Activated B cell treated with CpG ODN at 0.5 μM for 24 hours (primary cell): ENCODE results near the gene PTPN20. TPM values are rescaled to one million over a fixed set of nuclear protein-coding genes. Genes with fewer than 3 reads are reported as not detected.
"Not testable (repeated sequence)": the region's sequence is repeated elsewhere in the genome, so short reads cannot be mapped to it uniquely, and the experiment has no call there.

Experiments
- ATAC-seq: fragments of 200-7000 bp; cut with Tn5 transposase; one replicate; pipeline ENCODE4 v1.10.0; 2021; ENCODE audit warnings: low read depth, mild to moderate bottlenecking, moderate library complexity
- CTCF ChIA-PET: fragments of 350-600 bp; sonication (Branson Sonifier 250); formaldehyde crosslinking; loops from one replicate; lab custom pipeline; 2021; ENCODE audit warnings: antibody characterized with exemption; lab: Charles Lee
- POLR2A ChIA-PET: fragments of 350-600 bp; sonication (Branson Sonifier 250); formaldehyde crosslinking; loops from one replicate; lab custom pipeline; 2021; ENCODE audit warnings: antibody characterized with exemption; lab: Charles Lee
- DNase-seq: peaks from one replicate; pipeline ENCODE4 v3.0.0; 2022
- H3K27ac Mint-ChIP-seq: one replicate; pipeline ENCODE4 v1.8.0; 2020; ENCODE audit warnings: mixed read lengths
- H3K27me3 Mint-ChIP-seq: one replicate; pipeline ENCODE4 v1.8.0; 2021; ENCODE audit warnings: mixed read lengths
- H3K36me3 Mint-ChIP-seq: one replicate; pipeline ENCODE4 v1.8.0; 2021; ENCODE audit warnings: low read depth, mixed read lengths
- H3K4me1 Mint-ChIP-seq: one replicate; pipeline ENCODE4 v1.8.0; 2021; ENCODE audit warnings: mixed read lengths
- H3K4me3 Mint-ChIP-seq: one replicate; pipeline ENCODE4 v1.8.0; 2020; ENCODE audit warnings: mild to moderate bottlenecking, mixed read lengths
- H3K9me3 Mint-ChIP-seq: one replicate; pipeline ENCODE4 v1.8.0; 2020; ENCODE audit warnings: mixed read lengths
- CTCF ChIP-seq: fragments of 200-600 bp; IDR thresholded peaks from one replicate; pipeline ENCODE4 v1.8.0; 2022; ENCODE audit warnings: antibody characterized with exemption, mild to moderate bottlenecking
- intact Hi-C: fragments of 100-400 bp; cut with micrococcal nuclease; formaldehyde crosslinking; loops from one replicate; pipeline ENCODE4 v1.15.1; 2024
- total RNA-seq: library from RNA; stranded (reverse); gene quantifications from 2 replicates; pipeline ENCODE4 v1.2.3, GENCODE V29; 2022

The PTPN20 gene
- total RNA-seq, 1 donor from 2014 or later = 2.1 TPM

- POLR2A ChIA-PET, H3K36me3 Mint-ChIP-seq, H3K9me3 Mint-ChIP-seq, H3K4me1 Mint-ChIP-seq, H3K4me3 Mint-ChIP-seq, H3K27me3 Mint-ChIP-seq, ATAC-seq, H3K27ac Mint-ChIP-seq, DNase-seq, intact Hi-C loops, CTCF ChIA-PET: not testable (repeated sequence)
Measured at GRCh38 chr10:46980223-46980622, 69.0 kb downstream of the PTPN20 start.

DNA sequence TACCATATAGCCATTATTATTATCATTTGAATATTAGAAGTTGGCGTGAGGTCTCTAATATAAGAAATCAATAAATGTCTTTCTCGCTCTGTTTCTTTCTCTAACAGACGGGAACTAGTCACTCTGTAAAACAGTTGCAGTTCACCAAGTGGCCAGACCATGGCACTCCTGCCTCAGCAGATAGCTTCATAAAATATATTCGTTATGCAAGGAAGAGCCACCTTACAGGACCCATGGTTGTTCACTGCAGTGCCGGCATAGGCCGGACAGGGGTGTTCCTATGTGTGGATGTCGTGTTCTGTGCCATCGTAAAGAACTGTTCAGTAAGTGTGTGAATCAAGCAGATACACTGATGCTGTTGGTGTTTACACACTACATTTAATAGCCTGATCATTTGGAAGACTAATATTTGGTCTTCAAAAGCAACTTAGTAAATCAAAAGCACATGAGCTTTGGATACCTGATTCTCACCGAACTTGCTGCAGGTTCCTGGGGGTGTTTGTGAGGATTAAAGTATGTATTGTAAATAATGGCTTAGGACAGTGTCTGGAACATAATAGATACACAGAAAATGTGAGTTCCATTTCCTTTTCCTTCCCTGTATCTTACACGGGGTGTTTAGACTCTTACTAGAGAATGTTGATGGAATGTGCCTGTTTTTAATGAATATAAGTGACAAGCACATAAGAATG lies 76.2 kb downstream of the PTPN20 start:
- H3K27me3 Mint-ChIP-seq, H3K27ac Mint-ChIP-seq, DNase-seq, H3K4me3 Mint-ChIP-seq, H3K9me3 Mint-ChIP-seq, CTCF ChIA-PET, H3K4me1 Mint-ChIP-seq, H3K36me3 Mint-ChIP-seq, intact Hi-C loops, POLR2A ChIA-PET: not testable (repeated sequence)
- ATAC-seq = peak; percentile 79

GRCh38 chr10:46992803-46993561 lies 81.8 kb downstream of the PTPN20 start:
- no peak for TF ChIP-seq CTCF
- H3K36me3 Mint-ChIP-seq = no peaks in the 10 kb centered on the region

GRCh38 chr10:46995234-46995633 lies 84.0 kb downstream of the PTPN20 start:
- Mint-ChIP-seq H3K9me3 (peaks cover 2% of the 10 kb centered on the region), H3K36me3 (no peaks in the 10 kb centered on the region), H3K4me1 (no peaks in the 10 kb centered on the region), H3K27ac (no peak overlapping the region), H3K4me3 (no peak overlapping the region), H3K27me3 (peaks cover 10% of the 10 kb centered on the region)
- DNase-seq (no peak), ATAC-seq (no peak)
- TF ChIP-seq CTCF = no peak
- intact Hi-C loops = no loop called here
- ChIA-PET CTCF (no interaction called here), POLR2A (no interaction called here)

More at GRCh38 chr10:46992803-46993561, 81.8 kb downstream of the PTPN20 start:
- POLR2A ChIA-PET = no interaction called here
- no peak for ATAC-seq
- peaks cover 9% of the 10 kb centered on the region for H3K27me3 Mint-ChIP-seq
- no peaks in the 10 kb centered on the region for H3K4me1 Mint-ChIP-seq
- CTCF ChIA-PET = interaction anchor here (1.0 kb wide), 1 partner anchor 319 kb away, joined by 4 read pairs; no protein-coding TSS in a partner anchor
- no peak for DNase-seq
- peaks cover 2% of the 10 kb centered on the region for H3K9me3 Mint-ChIP-seq
- intact Hi-C loops = no loop called here
- H3K4me3 Mint-ChIP-seq = no peak overlapping the region
- no peak overlapping the region for H3K27ac Mint-ChIP-seq

DNA sequence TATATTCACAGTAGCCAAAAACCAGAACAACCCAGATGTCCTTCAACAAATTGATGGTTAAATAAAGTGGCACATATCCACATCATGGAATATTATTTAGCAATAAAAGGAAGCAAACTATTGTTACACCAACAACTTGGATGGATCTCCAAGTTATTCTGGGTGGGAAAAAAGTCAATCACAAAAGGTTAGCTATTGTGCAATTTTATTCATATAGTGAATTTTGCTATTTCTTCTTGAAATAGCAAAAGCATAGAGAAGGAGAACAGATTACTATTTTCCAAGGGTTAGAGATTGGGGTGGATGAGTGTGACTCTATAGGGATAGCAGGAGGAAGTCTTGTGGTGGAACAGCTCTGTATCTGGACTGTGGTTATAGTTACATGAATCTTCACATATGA lies 87.0 kb downstream of the PTPN20 start:
- no peaks in the 10 kb centered on the region for H3K36me3 Mint-ChIP-seq
- no peak overlapping the region for H3K4me3 Mint-ChIP-seq
- POLR2A ChIA-PET = no interaction called here
- ATAC-seq (no peak), DNase-seq (no peak)
- CTCF ChIA-PET = interaction anchor here (1.3 kb wide), 1 partner anchor 26 kb away, joined by 4 read pairs; no protein-coding TSS in a partner anchor
- intact Hi-C loops = no loop called here
- H3K27me3 Mint-ChIP-seq = peaks cover 6% of the 10 kb centered on the region
- no peak overlapping the region for H3K27ac Mint-ChIP-seq
- H3K4me1 Mint-ChIP-seq = no peaks in the 10 kb centered on the region
- TF ChIP-seq CTCF = no peak
- peaks cover 2% of the 10 kb centered on the region for H3K9me3 Mint-ChIP-seq

- peaks cover 6% of the 10 kb centered on the region for H3K27me3 Mint-ChIP-seq
- CTCF ChIA-PET = interaction anchor here (1.3 kb wide), 1 partner anchor 26 kb away, joined by 4 read pairs; no protein-coding TSS in a partner anchor
- DNase-seq = no peak
- no peaks in the 10 kb centered on the region for H3K36me3 Mint-ChIP-seq
- no peak for TF ChIP-seq CTCF
- H3K27ac Mint-ChIP-seq = no peak overlapping the region
- ATAC-seq = no peak
- H3K4me3 Mint-ChIP-seq = no peak overlapping the region
- POLR2A ChIA-PET = no interaction called here
- H3K4me1 Mint-ChIP-seq = no peaks in the 10 kb centered on the region
- peaks cover 2% of the 10 kb centered on the region for H3K9me3 Mint-ChIP-seq
- intact Hi-C loops = no loop called here
Measured at GRCh38 chr10:46998595-46998994, 87.4 kb downstream of the PTPN20 start.
